Psoas muscle (tissue), 8 donors: ENCODE results near the gene LPP. TPM values are rescaled to one million over a fixed set of nuclear protein-coding genes. Genes with fewer than 3 reads are reported as not detected.

Source experiments
- ATAC-seq, 4 donors: fragments of 200-7000 bp; cut with Tn5 transposase; one replicate each; pipeline ENCODE4 v1.9.1; 2020; ENCODE audit warnings: moderate library complexity in 3 of 4, mild to moderate bottlenecking in 2 of 4
- DNase-seq, 2 donors: peaks; one replicate each; pipeline ENCODE4 v3.0.0-alpha.2; 2020
- H3K27ac ChIP-seq: fragments of 200-600 bp; one replicate; pipeline ENCODE4 v1.8.0; 2022
- H3K27me3 ChIP-seq, 3 donors: fragments of 200-600 bp in 1 of 3; one replicate each; pipeline versions ENCODE4 v1.6.1 to v1.8.0; 2013 to 2022; ENCODE audit warnings: low read length in 2 of 3, mild to moderate bottlenecking in 2 of 3, moderate library complexity in 1 of 3; ENCODE audit not compliant: insufficient read depth in 3 of 3
- H3K36me3 ChIP-seq, 2 donors: fragments of 200-600 bp in 1 of 2; one replicate each; pipeline versions ENCODE4 v1.6.1 to v1.8.0; 2013 to 2022; ENCODE audit warnings: low read depth in 1 of 2, mild to moderate bottlenecking in 1 of 2, moderate library complexity in 1 of 2; ENCODE audit not compliant: insufficient read depth in 1 of 2
- H3K4me1 ChIP-seq: fragments of 200-600 bp; one replicate; pipeline ENCODE4 v1.8.0; 2022
- H3K4me3 ChIP-seq: fragments of 200-600 bp; one replicate; pipeline ENCODE4 v1.8.0; 2022; ENCODE audit warnings: mild to moderate bottlenecking
- H3K9me3 ChIP-seq: fragments of 200-600 bp; one replicate; pipeline ENCODE4 v1.8.0; 2022
- CTCF ChIP-seq: fragments of 200-600 bp; IDR thresholded peaks from one replicate; pipeline ENCODE4 v1.8.0; 2022; ENCODE audit warnings: antibody characterized with exemption
- WGBS, 3 donors: extraction: QIAGEN DNeasy Blood & Tissue Kit; methylation state at CpG; one replicate each; pipeline versions ENCODE4 v1.1.6 to v1.1.7; 2013; 5-methylcytosine and 5-hydroxymethylcytosine counted together
- intact Hi-C, 2 donors: fragments of 100-400 bp; cut with DNase I; formaldehyde crosslinking; loops; one replicate each; pipeline versions ENCODE4 v1.11.0 to v1.14.2; 2022
- polyA plus RNA-seq, 3 donors: library from polyadenylated mRNA; stranded (reverse); fragments of 200-250 nt; gene quantifications; one replicate each; pipeline ENCODE4 v1.2.3, GENCODE V29; 2013
- total RNA-seq, 4 donors: library from RNA; stranded (reverse); fragmentation: NEBNext Ultra II Directional in 2 of 4; extraction: Animal tissue kit (Norgen Biotek cat#: 25700) in 2 of 4; gene quantifications; one replicate each; pipeline versions ENCODE4 v1.2.1 to v1.2.4, GENCODE V29; 2021 to 2023
- donor health status: healthy with polysubstance abuse.
- donor health status: DM: no; HTN: no; CAD: no; lungs with moderate emphysema.
- donor health status: Bipolar disorder and iron deficiency.
- donor health status: healthy.
- donor health status: DM: yes; HTN: yes; CAD: no.
- donor health status: DM: no; HTN: no; CAD: no.
- donor health status: DM: no; HTN: no; CAD: no.
- donor health status: DM: yes; HTN: yes; CAD: no.

The LPP gene
- total and polyA plus RNA-seq, 7 donors = 2.6 to 80.3 (median 42.8) TPM

- 95 to 98% (median 96%) methylated on average over 4 of the region's 4 CpGs for WGBS, 3 donors
- DNase-seq = no peak
- intact Hi-C loops = loop anchor here in 1 of 2 donors (5.0 to 10.0 kb wide), 3 partner anchors 309 to 837 kb away; partner anchors contain the start of gene BCL6
- no peak for ATAC-seq
- no peaks in the 10 kb centered on the region for H3K36me3 ChIP-seq
- no peak for TF ChIP-seq CTCF
- no peaks in the 10 kb centered on the region for H3K9me3 ChIP-seq
- peak overlapping the region; percentile 19 for H3K27ac ChIP-seq
- peaks cover 50% of the 10 kb centered on the region for H3K4me1 ChIP-seq
- H3K27me3 ChIP-seq = no peaks in the 10 kb centered on the region
- no peak overlapping the region for H3K4me3 ChIP-seq
Measured at GRCh38 chr3:188581365-188581764, 427.4 kb downstream of the LPP start.

- no peak for TF ChIP-seq CTCF
- DNase-seq (no peak), ATAC-seq (no peak)
- Histone ChIP-seq H3K4me3 (no peak overlapping the region), H3K9me3 (no peaks in the 10 kb centered on the region), H3K4me1 (peaks cover 50% of the 10 kb centered on the region), H3K27ac (peak overlapping the region; percentile 19), H3K36me3 (no peaks in the 10 kb centered on the region), H3K27me3 (no peaks in the 10 kb centered on the region)
- intact Hi-C loops = loop anchor here in 1 of 2 donors (5.0 to 10.0 kb wide), 3 partner anchors 309 to 837 kb away; partner anchors contain the start of gene BCL6
- WGBS, 3 donors = 68 to 84% (median 72%) methylated on average over 4 of the region's 4 CpGs
Measured at GRCh38 chr3:188581792-188582191, 427.8 kb downstream of the LPP start.

GRCh38 chr3:188583341-188584161 is 429.6 kb downstream of the LPP start:
- ATAC-seq (peak in 3 of 4 donors; percentile 37 to 58 (median 54)), DNase-seq (no peak)
- H3K4me1 ChIP-seq = peaks cover 46% of the 10 kb centered on the region
- H3K27ac ChIP-seq = peak overlapping the region; percentile 83
- intact Hi-C loops = loop anchor here in 1 of 2 donors (5.0 to 10.0 kb wide), 3 partner anchors 311 to 839 kb away; partner anchors contain the start of gene BCL6
- no peaks in the 10 kb centered on the region for H3K9me3 ChIP-seq
- H3K36me3 ChIP-seq = no peaks in the 10 kb centered on the region
- no peaks in the 10 kb centered on the region for H3K27me3 ChIP-seq
- WGBS, 3 donors = 28 to 54% (median 41%) methylated on average over 9 of the region's 9 CpGs
- peak overlapping the region; percentile 63 for H3K4me3 ChIP-seq
- TF ChIP-seq CTCF = no peak

- no peaks in the 10 kb centered on the region for H3K9me3 ChIP-seq
- H3K4me1 ChIP-seq = peaks cover 45% of the 10 kb centered on the region
- peak overlapping the region; percentile 63 for H3K4me3 ChIP-seq
- DNase-seq (no peak), ATAC-seq (peak; percentile 58 to 89 (median 82))
- peak overlapping the region; percentile 83 for H3K27ac ChIP-seq
- TF ChIP-seq CTCF = no peak
- WGBS, 3 donors = 25 to 55% (median 31%) methylated on average over 4 of the region's 4 CpGs
- intact Hi-C loops = loop anchor here in 1 of 2 donors (5.0 to 10.0 kb wide), 3 partner anchors 312 to 839 kb away; partner anchors contain the start of gene BCL6
- H3K36me3 ChIP-seq = no peaks in the 10 kb centered on the region
- no peaks in the 10 kb centered on the region for H3K27me3 ChIP-seq
Measured at GRCh38 chr3:188584162-188584529, 430.2 kb downstream of the LPP start.
